Endodermal cell (in vitro differentiated cells): ENCODE measurements around the gene DVL1. TPM values are rescaled to one million over a fixed set of nuclear protein-coding genes. Genes with fewer than 3 reads are reported as not detected.

Experiments
- DNase-seq: peaks from one replicate; pipeline ENCODE4 v3.0.0-alpha.2; 2017
- H3K27ac ChIP-seq: 2 replicates; pipeline ENCODE4 v1.5.1; 2013; ENCODE audit warnings: mild to moderate bottlenecking, low read depth, low read length, moderate library complexity
- H3K27me3 ChIP-seq: 2 replicates; pipeline ENCODE4 v1.6.1; 2013; ENCODE audit warnings: mild to moderate bottlenecking, low read length, moderate library complexity; ENCODE audit not compliant: insufficient read depth, control insufficient read depth, poor library complexity, severe bottlenecking
- H3K36me3 ChIP-seq: 2 replicates; pipeline ENCODE4 v1.7.0; 2013; ENCODE audit warnings: mild to moderate bottlenecking, low read length, moderate library complexity; ENCODE audit not compliant: control insufficient read depth, insufficient read depth
- H3K4me1 ChIP-seq: one replicate; pipeline ENCODE4 v1.7.0; 2013; ENCODE audit warnings: low read length; ENCODE audit not compliant: control insufficient read depth, insufficient read depth
- H3K4me3 ChIP-seq: 2 replicates; pipeline ENCODE4 v1.5.1; 2013; ENCODE audit warnings: mild to moderate bottlenecking, low read length, moderate library complexity
- H3K9ac ChIP-seq: 2 replicates; pipeline ENCODE4 v1.6.1; 2013; ENCODE audit warnings: mild to moderate bottlenecking, low read length, moderate library complexity; ENCODE audit not compliant: poor library complexity, severe bottlenecking; ENCODE audit errors: extremely low read depth
- H3K9me3 ChIP-seq: 2 replicates; pipeline ENCODE4 v1.6.1; 2013; ENCODE audit warnings: mild to moderate bottlenecking, low read length, moderate library complexity; ENCODE audit not compliant: control insufficient read depth
- H3K27ac Mint-ChIP-seq: 2 replicates; pipeline ENCODE4 v1.8.0; 2020; ENCODE audit warnings: mixed read lengths
- H3K27me3 Mint-ChIP-seq: 2 replicates; pipeline ENCODE4 v1.8.0; 2021; ENCODE audit warnings: mild to moderate bottlenecking, mixed read lengths; ENCODE audit not compliant: insufficient read depth
- H3K36me3 Mint-ChIP-seq: 2 replicates; pipeline ENCODE4 v1.8.0; 2020; ENCODE audit warnings: low read depth, mixed read lengths
- H3K4me1 Mint-ChIP-seq: 2 replicates; pipeline ENCODE4 v1.8.0; 2020; ENCODE audit warnings: mixed read lengths
- H3K4me3 Mint-ChIP-seq: 2 replicates; pipeline ENCODE4 v1.8.0; 2020; ENCODE audit warnings: mild to moderate bottlenecking, moderate library complexity, mixed read lengths
- H3K9me3 Mint-ChIP-seq: 2 replicates; pipeline ENCODE4 v1.8.0; 2020; ENCODE audit warnings: mild to moderate bottlenecking, mixed read lengths
- WGBS, 2 experiments: methylation state at CpG; one replicate each; pipeline versions ENCODE4 v1.1.5 to v1.1.7; 2013; ENCODE audit warnings: missing lambda C conversion rate in 2 of 2, mixed read lengths in 1 of 2; ENCODE audit not compliant: insufficient coverage in 1 of 2, insufficient read length in 1 of 2; 5-methylcytosine and 5-hydroxymethylcytosine counted together
- total RNA-seq, 2 donors: library from RNA; stranded (reverse); fragmentation: NEBNext Ultra II Directional in 1 of 2; extraction: Animal tissue kit (Norgen Biotek cat#: 25700) in 1 of 2; gene quantifications; 2 replicates in 1 of 2; 3 replicates in 1 of 2; pipeline ENCODE4 v1.2.1, GENCODE V29; 2021
- TF ChIP-seq, protein P1 (sequence below): fragments of 200-600 bp; sonication (generic); conservative IDR thresholded peaks from 2 replicates; pipeline ENCODE4 v1.5.0; 2021; ENCODE audit warnings: antibody characterized with exemption, mild to moderate bottlenecking

The DVL1 gene
- total RNA-seq, 2 donors from 2014 or later: 71.9 to 73.3 TPM

DNA sequence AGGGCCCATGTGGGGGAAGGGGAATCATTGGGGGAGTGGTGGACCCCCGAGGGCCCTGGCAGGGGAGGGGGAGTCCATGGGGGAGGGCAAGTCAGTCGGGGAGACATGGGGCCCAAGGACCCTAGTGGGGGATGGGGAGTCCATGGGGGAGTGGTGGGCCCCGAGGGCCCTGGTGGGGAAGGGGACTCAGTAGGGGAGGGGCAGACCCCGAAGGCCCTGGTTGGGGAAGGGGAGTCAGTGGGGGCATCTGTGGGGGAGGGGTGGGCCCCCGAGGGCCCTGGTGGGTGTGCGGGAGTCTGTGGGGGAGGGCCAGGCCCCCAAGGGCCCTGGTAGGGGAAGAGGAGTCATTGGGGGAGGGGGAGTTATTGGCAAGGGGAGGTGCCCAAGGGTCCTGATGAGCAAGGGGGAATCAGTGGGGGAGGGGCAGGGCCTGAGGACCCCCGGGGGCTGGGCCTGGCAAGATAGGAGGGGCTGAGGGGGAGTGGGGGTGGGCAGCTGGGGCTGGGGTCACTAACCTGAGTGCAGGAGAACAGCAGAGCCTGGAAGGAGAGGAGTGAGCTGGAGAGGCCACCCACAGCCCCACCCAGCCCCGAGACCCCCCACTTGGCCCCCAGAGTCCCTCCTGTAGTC lies 7.1 kb upstream of the DVL1 start:
- no peaks in the 10 kb centered on the region for H3K9me3 ChIP-seq
- Mint-ChIP-seq H3K4me1 (peaks cover 21% of the 10 kb centered on the region), H3K9me3 (no peaks in the 10 kb centered on the region), H3K36me3 (no peaks in the 10 kb centered on the region), H3K4me3 (no peak overlapping the region), H3K27me3 (peaks cover 10% of the 10 kb centered on the region), H3K27ac (no peak overlapping the region)
- no peak overlapping the region for H3K9ac ChIP-seq
- 94 to 100% methylated on average over 1 to 8 of the region's 8 CpGs for WGBS, 2 experiments
- H3K4me3 ChIP-seq: peak overlapping the region; percentile 81
- no peak overlapping the region for H3K27ac ChIP-seq
- no peaks in the 10 kb centered on the region for H3K27me3 ChIP-seq
- peaks cover 7% of the 10 kb centered on the region for H3K36me3 ChIP-seq
- TF ChIP-seq, protein P1, sequence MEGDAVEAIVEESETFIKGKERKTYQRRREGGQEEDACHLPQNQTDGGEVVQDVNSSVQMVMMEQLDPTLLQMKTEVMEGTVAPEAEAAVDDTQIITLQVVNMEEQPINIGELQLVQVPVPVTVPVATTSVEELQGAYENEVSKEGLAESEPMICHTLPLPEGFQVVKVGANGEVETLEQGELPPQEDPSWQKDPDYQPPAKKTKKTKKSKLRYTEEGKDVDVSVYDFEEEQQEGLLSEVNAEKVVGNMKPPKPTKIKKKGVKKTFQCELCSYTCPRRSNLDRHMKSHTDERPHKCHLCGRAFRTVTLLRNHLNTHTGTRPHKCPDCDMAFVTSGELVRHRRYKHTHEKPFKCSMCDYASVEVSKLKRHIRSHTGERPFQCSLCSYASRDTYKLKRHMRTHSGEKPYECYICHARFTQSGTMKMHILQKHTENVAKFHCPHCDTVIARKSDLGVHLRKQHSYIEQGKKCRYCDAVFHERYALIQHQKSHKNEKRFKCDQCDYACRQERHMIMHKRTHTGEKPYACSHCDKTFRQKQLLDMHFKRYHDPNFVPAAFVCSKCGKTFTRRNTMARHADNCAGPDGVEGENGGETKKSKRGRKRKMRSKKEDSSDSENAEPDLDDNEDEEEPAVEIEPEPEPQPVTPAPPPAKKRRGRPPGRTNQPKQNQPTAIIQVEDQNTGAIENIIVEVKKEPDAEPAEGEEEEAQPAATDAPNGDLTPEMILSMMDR: no peak
- no peak for DNase-seq
- H3K4me1 ChIP-seq: peaks cover 6% of the 10 kb centered on the region

DNA sequence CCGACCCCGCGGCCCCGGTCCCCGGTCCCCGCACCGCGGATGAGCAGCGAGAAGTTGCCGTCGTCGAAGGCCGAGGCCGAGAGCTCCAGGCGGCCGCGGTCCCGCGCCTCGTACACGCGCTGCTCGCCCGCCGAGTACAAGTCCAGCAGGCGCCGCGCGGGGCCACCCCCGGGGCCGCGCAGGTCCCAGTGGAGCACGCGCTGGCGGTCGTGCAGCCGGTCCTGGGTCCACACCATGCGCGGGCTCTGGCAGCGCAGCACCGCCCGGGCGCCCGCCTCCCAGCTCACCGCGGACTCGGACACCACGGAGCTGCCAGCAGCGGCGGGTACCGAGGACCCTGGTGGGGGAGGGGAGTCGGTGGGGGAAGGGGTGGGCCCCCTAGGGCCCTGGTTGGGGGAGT lies 6.2 kb upstream of the DVL1 start:
- H3K4me1 ChIP-seq: peaks cover 6% of the 10 kb centered on the region
- no peaks in the 10 kb centered on the region for H3K27me3 ChIP-seq
- no peak overlapping the region for H3K27ac ChIP-seq
- peak; percentile 71 for DNase-seq
- H3K4me3 ChIP-seq: no peak overlapping the region
- H3K9me3 ChIP-seq: no peaks in the 10 kb centered on the region
- no peak overlapping the region for H3K9ac ChIP-seq
- Mint-ChIP-seq H3K27me3 (peaks cover 9% of the 10 kb centered on the region), H3K27ac (no peak overlapping the region), H3K36me3 (no peaks in the 10 kb centered on the region), H3K9me3 (no peaks in the 10 kb centered on the region), H3K4me3 (no peak overlapping the region), H3K4me1 (peaks cover 14% of the 10 kb centered on the region)
- TF ChIP-seq, protein P1: no peak
- H3K36me3 ChIP-seq: peaks cover 7% of the 10 kb centered on the region
- WGBS, 2 experiments: 93 to 96% methylated on average over 27 to 48 of the region's 52 CpGs

DNA sequence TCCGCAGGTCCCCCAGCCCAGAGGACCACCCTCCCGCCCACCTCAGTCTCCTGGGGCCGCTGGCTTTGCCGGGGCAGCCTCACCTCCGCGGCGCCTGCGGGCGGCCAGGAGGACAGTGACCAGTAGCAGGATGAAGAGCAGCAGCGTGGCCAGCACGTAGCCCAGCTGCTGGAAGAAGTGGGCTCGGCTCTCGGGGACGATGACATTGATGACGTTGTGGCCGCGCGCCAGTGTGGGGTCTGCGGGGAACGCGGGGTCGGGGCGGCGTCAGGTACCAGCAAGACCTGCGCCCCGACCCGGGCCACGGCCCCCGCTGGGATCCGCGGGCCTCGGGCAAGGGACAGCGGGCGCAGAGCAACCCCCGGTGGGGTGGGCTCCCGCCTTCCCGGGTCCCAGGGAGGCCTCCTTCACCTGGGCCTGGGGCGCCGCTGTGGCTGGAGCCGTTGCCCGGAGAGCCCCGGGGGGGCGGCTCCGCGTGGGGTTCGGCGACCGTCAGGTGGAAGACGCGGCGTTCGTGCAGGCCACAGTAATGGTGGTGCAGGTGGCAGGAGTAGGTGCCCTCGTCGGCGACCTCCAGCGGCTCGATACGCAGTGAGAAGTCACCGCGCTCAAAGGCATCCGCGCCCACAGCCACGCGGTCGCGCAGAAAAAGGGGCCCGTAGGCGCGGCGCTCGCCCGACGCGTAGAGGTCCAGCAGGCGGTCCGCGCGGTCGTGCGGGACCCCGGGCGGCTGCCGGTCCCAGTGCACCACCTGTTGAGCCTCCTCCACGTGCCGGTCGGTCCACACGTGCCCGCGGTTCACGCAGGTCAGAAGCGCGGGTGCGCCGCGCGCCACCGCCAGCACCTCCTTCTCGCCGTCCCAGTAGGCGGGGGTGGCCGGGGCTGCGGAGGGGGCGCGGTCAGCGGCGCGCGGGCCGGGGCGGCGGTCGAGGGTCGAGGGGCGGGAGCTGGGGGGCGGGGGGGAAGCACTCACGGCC lies 5.3 kb upstream of the DVL1 start:
- no peak overlapping the region for H3K9ac ChIP-seq
- H3K4me3 ChIP-seq: no peak overlapping the region
- H3K27ac ChIP-seq: no peak overlapping the region
- Mint-ChIP-seq H3K27ac (no peak overlapping the region), H3K9me3 (no peaks in the 10 kb centered on the region), H3K36me3 (no peaks in the 10 kb centered on the region), H3K4me3 (peak overlapping the region; percentile 48), H3K27me3 (peaks cover 9% of the 10 kb centered on the region), H3K4me1 (peaks cover 14% of the 10 kb centered on the region)
- peaks cover 7% of the 10 kb centered on the region for H3K36me3 ChIP-seq
- 94 to 95% methylated on average over 71 to 115 of the region's 116 CpGs for WGBS, 2 experiments
- TF ChIP-seq, protein P1: no peak
- no peaks in the 10 kb centered on the region for H3K27me3 ChIP-seq
- DNase-seq: peak; percentile 58
- H3K4me1 ChIP-seq: peaks cover 3% of the 10 kb centered on the region
- no peaks in the 10 kb centered on the region for H3K9me3 ChIP-seq
